Activated CD4-positive, alpha-beta T cell treated with anti-CD3 and anti-CD28 coated beads for 1 hour (primary cell): ENCODE results near the gene SAMSN1.
A peak's percentile ranks its signal among the peaks of the same experiment; 100 is the strongest.

Experiments
- DNase-seq: peaks from one replicate; pipeline ENCODE4 v3.0.0-alpha.2; 2020

Gene SAMSN1

GRCh38 chr21:14545906-14546480 is at the start of gene SAMSN1:
SAMSN1 (minus strand) TSS chr21:14546315; CDS start chr21:14546261, 54 bp downstream.
- DNase-seq: peak; percentile 46

- no peak for DNase-seq
These were observed 49.3 kb upstream of the SAMSN1 start for GRCh38 chr21:14595449-14595848.

- no peak for DNase-seq
These were observed 48.9 kb upstream of the SAMSN1 start for GRCh38 chr21:14594967-14595366.

GRCh38 chr21:14593230-14593629 is 47.1 kb upstream of the SAMSN1 start:
- no peak for DNase-seq

- DNase-seq: no peak
These were observed 46.3 kb upstream of the SAMSN1 start for GRCh38 chr21:14592296-14593000.

- no peak for DNase-seq
These were observed 45.8 kb upstream of the SAMSN1 start for GRCh38 chr21:14591882-14592281.

- DNase-seq: no peak
These were observed 45.3 kb upstream of the SAMSN1 start for GRCh38 chr21:14591377-14591776.

GRCh38 chr21:14589855-14590563 is 43.9 kb upstream of the SAMSN1 start:
- no peak for DNase-seq

GRCh38 chr21:14587266-14587665 is 41.2 kb upstream of the SAMSN1 start:
- no peak for DNase-seq

- no peak for DNase-seq
These were observed 39.0 kb upstream of the SAMSN1 start for GRCh38 chr21:14585122-14585521.

- DNase-seq: no peak
These were observed 38.4 kb upstream of the SAMSN1 start for GRCh38 chr21:14584357-14585095.

- no peak for DNase-seq
These were observed 37.6 kb upstream of the SAMSN1 start for GRCh38 chr21:14583629-14584255.

GRCh38 chr21:14582934-14583628 is 37.0 kb upstream of the SAMSN1 start:
- no peak for DNase-seq

- DNase-seq: no peak
These were observed 35.9 kb upstream of the SAMSN1 start for GRCh38 chr21:14581902-14582457.

GRCh38 chr21:14573244-14573643 is 27.1 kb upstream of the SAMSN1 start:
- no peak for DNase-seq

- no peak for DNase-seq
These were observed 26.2 kb upstream of the SAMSN1 start for GRCh38 chr21:14572204-14572780.

GRCh38 chr21:14569868-14570267 is 23.8 kb upstream of the SAMSN1 start:
- no peak for DNase-seq

GRCh38 chr21:14569026-14569621 is 23.0 kb upstream of the SAMSN1 start:
- DNase-seq: no peak

- no peak for DNase-seq
These were observed 21.5 kb upstream of the SAMSN1 start for GRCh38 chr21:14567331-14568279.

GRCh38 chr21:14566894-14567293 is 20.8 kb upstream of the SAMSN1 start:
- DNase-seq: no peak
